H1 (cell line): ENCODE data around the gene TMEM269. TPM values are rescaled to one million over a fixed set of nuclear protein-coding genes. Genes with fewer than 3 reads are reported as not detected.

Experiments
- ATF2 ChIP-seq: IDR thresholded peaks from 2 replicates; pipeline ENCODE4 v1.6.1; 2012; ENCODE audit warnings: low read length, inconsistent platforms
- CBX5 ChIP-seq: fragments of 300-800, 300-1000 bp; sonication (generic); IDR thresholded peaks from 2 replicates; pipeline ENCODE4 v1.7.1; 2016; ENCODE audit warnings: antibody characterized with exemption, low read length, low read depth
- CBX8 ChIP-seq: fragments of 300-800, 300-1000 bp; sonication (generic); IDR thresholded peaks from 2 replicates; pipeline ENCODE4 v1.7.1; 2016; ENCODE audit warnings: low read depth, low read length, borderline replicate concordance
- JUND ChIP-seq: IDR thresholded peaks from 2 replicates; pipeline ENCODE4 v1.6.1; 2011; ENCODE audit warnings: mild to moderate bottlenecking, improper control_type of control experiment, low read length
- NRF1 ChIP-seq: IDR thresholded peaks from 2 replicates; pipeline ENCODE4 v1.6.1; 2011; ENCODE audit warnings: mild to moderate bottlenecking, low read depth, low read length, improper control_type of control experiment
- RFX5 ChIP-seq: IDR thresholded peaks from 2 replicates; pipeline ENCODE4 v1.6.1; 2011; ENCODE audit warnings: low read depth, low read length, improper control_type of control experiment, borderline replicate concordance
- SIN3A ChIP-seq, 2 experiments: IDR thresholded peaks in 1 of 2; conservative IDR thresholded peaks in 1 of 2; 2 replicates each; pipeline ENCODE4 v1.6.1; 2011 to 2012; ENCODE audit warnings: low read length in 2 of 2, improper control_type of control experiment in 1 of 2, low read depth in 1 of 2, mild to moderate bottlenecking in 1 of 2
- SIRT6 ChIP-seq: IDR thresholded peaks from one replicate; pipeline ENCODE4 v1.7.1; 2012; ENCODE audit warnings: low read length, inconsistent platforms
- polyA plus RNA-seq, 7 experiments: library from polyadenylated mRNA; depleted of rRNA in 3 of 7; stranded (reverse) in 5 of 7; unstranded in 2 of 7; fragments of >200 nt in 5 of 7; fragments of 200-250 nt in 2 of 7; gene quantifications; 1 replicate in 5 of 7; 2 replicates in 1 of 7; 4 replicates in 1 of 7; pipeline versions ENCODE4 v1.2.1 to v1.2.3, GENCODE V29; 2011 to 2013; ENCODE audit warnings: missing spikeins in 2 of 7, mixed read lengths in 2 of 7
- total RNA-seq: library from RNA; stranded (reverse); fragmentation: NEBNext Ultra II Directional; extraction: Animal tissue kit (Norgen Biotek cat#: 25700); gene quantifications from 2 replicates; pipeline ENCODE4 v1.2.1, GENCODE V29; 2021

Gene TMEM269
- total and polyA plus RNA-seq, 2 of the 8 experiments (the other 6 are each of a cell fraction or from before 2014, with no cell fraction given): 0.14 to 0.35 TPM

DNA sequence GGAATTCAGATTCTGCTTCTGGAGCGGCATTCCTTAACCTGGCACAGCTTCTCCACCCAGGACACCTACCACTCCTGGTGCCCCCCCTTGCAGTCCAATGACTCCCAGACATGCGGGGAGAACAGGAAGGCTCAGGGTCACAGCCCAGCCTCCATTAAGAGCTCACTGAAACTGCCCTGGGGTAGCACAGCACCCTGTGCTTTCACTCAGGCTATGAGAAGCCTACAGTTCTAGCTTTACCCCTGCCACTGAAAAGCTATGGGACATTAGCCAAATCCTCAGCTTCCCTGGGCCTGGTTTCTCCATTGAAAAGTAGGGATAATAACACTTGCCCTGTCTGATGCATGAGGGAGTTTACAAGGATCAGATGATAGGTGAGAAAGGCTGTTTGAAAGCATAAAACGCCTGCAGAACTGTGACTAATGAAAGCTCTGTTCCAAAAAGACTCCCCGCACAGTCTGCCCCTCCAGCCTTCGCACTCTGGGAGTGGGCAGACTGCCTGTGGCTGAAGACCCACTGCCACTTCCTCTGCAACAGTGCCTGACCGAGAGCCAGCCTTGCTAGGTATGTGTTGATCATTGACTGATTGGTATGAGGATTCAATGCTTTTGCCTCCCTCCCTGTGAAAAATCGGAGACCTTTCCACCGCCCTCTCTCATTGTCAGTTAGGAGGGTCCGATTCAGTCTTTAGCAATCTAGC is 42.0 kb upstream of the TMEM269 start (continued):
- no peak for TF ChIP-seq SIN3A (conservative IDR thresholded peaks at IDR 0.05 in 1 of 2, IDR thresholded peaks at IDR 0.05 in 1 of 2; ENCODE audit: low read depth in 1 of 2, low read length in 2 of 2)
- TF ChIP-seq ATF2: no peak
- TF ChIP-seq RFX5: no peak
- no peak for TF ChIP-seq CBX8
- no peak for TF ChIP-seq SIRT6
- TF ChIP-seq NRF1: no peak
- TF ChIP-seq CBX5: no peak
- no peak for TF ChIP-seq JUND
